DOHH2 (cell line): ENCODE results near the gene CRB3.

ENCODE experiments used
- H3F3A ChIP-seq: fragments of 200-600 bp; sonication (generic), shearing (Covaris generic); 2 replicates; pipeline ENCODE4 v1.6.0; 2016; ENCODE audit warnings: antibody characterized with exemption, mild to moderate bottlenecking; ENCODE audit not compliant: control insufficient read depth, insufficient read depth
- H3K27ac ChIP-seq: fragments of 200-600 bp; sonication (generic); 2 replicates; pipeline ENCODE4 v1.5.1; 2014; ENCODE audit warnings: low read depth, mild to moderate bottlenecking, low read length, moderate library complexity
- H3K27me3 ChIP-seq: fragments of 200-600 bp; sonication (generic); 2 replicates; pipeline ENCODE4 v1.6.1; 2014; ENCODE audit warnings: mild to moderate bottlenecking, low read length, mixed read lengths; ENCODE audit not compliant: control insufficient read depth
- H3K36me3 ChIP-seq: fragments of 200-600 bp; sonication (generic); 2 replicates; pipeline ENCODE4 v1.6.1; 2014; ENCODE audit warnings: mild to moderate bottlenecking, low read length, moderate library complexity, mixed read lengths; ENCODE audit not compliant: control insufficient read depth
- H3K4me1 ChIP-seq: fragments of 200-600 bp; sonication (generic); 2 replicates; pipeline ENCODE4 v1.6.1; 2014; ENCODE audit warnings: mild to moderate bottlenecking, low read length, mixed read lengths; ENCODE audit not compliant: control insufficient read depth
- H3K4me2 ChIP-seq: fragments of 200-600 bp; sonication (generic); 2 replicates; pipeline ENCODE4 v1.6.0; 2014; ENCODE audit warnings: mild to moderate bottlenecking, low read length, moderate library complexity
- H3K4me3 ChIP-seq: fragments of 200-600 bp; sonication (generic); 2 replicates; pipeline ENCODE4 v1.5.1; 2014; ENCODE audit warnings: mild to moderate bottlenecking, low read length, mixed read lengths
- H3K79me2 ChIP-seq: fragments of 200-600 bp; sonication (generic); 2 replicates; pipeline ENCODE4 v1.6.1; 2014; ENCODE audit warnings: mild to moderate bottlenecking, low read length, mixed read lengths; ENCODE audit not compliant: control insufficient read depth
- H3K9me2 ChIP-seq: fragments of 200-600 bp; sonication (generic); replicated peaks from 2 replicates; pipeline ENCODE4 v1.6.1; 2014; ENCODE audit warnings: mild to moderate bottlenecking, low read length, mixed read lengths; ENCODE audit not compliant: control insufficient read depth
- H3K9me3 ChIP-seq: fragments of 200-600 bp; sonication (generic); 2 replicates; pipeline ENCODE4 v1.6.1; 2014; ENCODE audit warnings: antibody characterized with exemption, low read length, mixed read lengths; ENCODE audit not compliant: control insufficient read depth, insufficient read depth
- H4K20me1 ChIP-seq: fragments of 200-600 bp; sonication (generic); 2 replicates; pipeline ENCODE4 v1.6.0; 2014; ENCODE audit warnings: low read depth, mild to moderate bottlenecking, antibody characterized with exemption, low read length, moderate library complexity; ENCODE audit not compliant: control insufficient read depth, insufficient read depth
- CTCF ChIP-seq: fragments of 200-600 bp; sonication (generic); IDR thresholded peaks from one replicate; pipeline ENCODE4 v1.5.1; 2014; ENCODE audit warnings: antibody characterized with exemption, mild to moderate bottlenecking, low read depth, low read length; ENCODE audit not compliant: poor library complexity, severe bottlenecking
- EZH2phosphoT487 ChIP-seq: fragments of 200-600 bp; sonication (generic); IDR thresholded peaks from 2 replicates; pipeline ENCODE4 v1.6.1; 2017; ENCODE audit warnings: borderline replicate concordance, mild to moderate bottlenecking, antibody characterized with exemption, low read length, moderate library complexity, mixed read lengths

The CRB3 gene

GRCh38 chr19:6473647-6474046, 9.6 kb downstream of the CRB3 start:
- H3K4me1 ChIP-seq, result peaks cover 3% of the 10 kb centered on the region
- H3K4me2 ChIP-seq, result no peak overlapping the region
- H3K27ac ChIP-seq, result no peak overlapping the region
- TF ChIP-seq EZH2phosphoT487, result no peak
- TF ChIP-seq CTCF, result no peak
- H3K27me3 ChIP-seq, result no peaks in the 10 kb centered on the region
- H3K4me3 ChIP-seq, result no peak overlapping the region
- H3K36me3 ChIP-seq, result peaks cover 22% of the 10 kb centered on the region
- no peaks in the 10 kb centered on the region for H3F3A ChIP-seq
- no peaks in the 10 kb centered on the region for H3K79me2 ChIP-seq
- no peaks in the 10 kb centered on the region for H3K9me2 ChIP-seq
- no peaks in the 10 kb centered on the region for H4K20me1 ChIP-seq
- peaks cover 3% of the 10 kb centered on the region; the same call in 1 of the 2 replicates for H3K9me3 ChIP-seq

GRCh38 chr19:6475321-6476108, 11.4 kb downstream of the CRB3 start:
- H3K4me2 ChIP-seq, result no peak overlapping the region
- H3K4me3 ChIP-seq, result no peak overlapping the region
- peaks cover 4% of the 10 kb centered on the region for H3K4me1 ChIP-seq
- H3K27me3 ChIP-seq, result no peaks in the 10 kb centered on the region
- H4K20me1 ChIP-seq, result no peaks in the 10 kb centered on the region
- H3K9me2 ChIP-seq, result no peaks in the 10 kb centered on the region
- no peaks in the 10 kb centered on the region for H3K79me2 ChIP-seq
- peaks cover 22% of the 10 kb centered on the region for H3K36me3 ChIP-seq
- peaks cover 3% of the 10 kb centered on the region; the same call in 1 of the 2 replicates for H3K9me3 ChIP-seq
- H3K27ac ChIP-seq, result no peak overlapping the region
- no peaks in the 10 kb centered on the region for H3F3A ChIP-seq
- TF ChIP-seq CTCF (no peak), EZH2phosphoT487 (no peak)

- Histone ChIP-seq H3K9me3 (peaks cover 3% of the 10 kb centered on the region; the same call in 1 of the 2 replicates), H3K27me3 (no peaks in the 10 kb centered on the region), H3K4me1 (peaks cover 12% of the 10 kb centered on the region), H3K79me2 (peaks cover 7% of the 10 kb centered on the region), H3K27ac (no peak overlapping the region), H3K4me2 (no peak overlapping the region), H3K4me3 (no peak overlapping the region), H3F3A (no peaks in the 10 kb centered on the region), H3K9me2 (no peaks in the 10 kb centered on the region), H4K20me1 (no peaks in the 10 kb centered on the region), H3K36me3 (peaks cover 24% of the 10 kb centered on the region)
- TF ChIP-seq EZH2phosphoT487, result no peak
- no peak for TF ChIP-seq CTCF
These were observed 12.3 kb downstream of the CRB3 start for GRCh38 chr19:6476155-6476895.
